H9 (cell line): Measurements from ENCODE around the gene ATG13. TPM values are rescaled to one million over a fixed set of nuclear protein-coding genes. Genes with fewer than 3 reads are reported as not detected.

Experiments used
- DNase-seq: peaks from one replicate; pipeline ENCODE4 v3.0.0-alpha.2; 2017
- H2AFZ ChIP-seq: one replicate; pipeline ENCODE4 v1.6.1; 2013; ENCODE audit warnings: mild to moderate bottlenecking, low read length, control low read depth, moderate library complexity
- H2AK5ac ChIP-seq: 2 replicates; pipeline ENCODE4 v1.6.1; 2013; ENCODE audit warnings: low read length, control low read depth, mixed read lengths; ENCODE audit not compliant: insufficient read length
- H2BK120ac ChIP-seq: one replicate; pipeline ENCODE4 v1.6.1; 2013; ENCODE audit warnings: low read depth, mild to moderate bottlenecking, low read length, control low read depth, inconsistent platforms; ENCODE audit not compliant: poor library complexity, severe bottlenecking
- H2BK12ac ChIP-seq: 2 replicates; pipeline ENCODE4 v1.6.1; 2013; ENCODE audit warnings: low read length, control low read depth, mixed read lengths, low read depth; ENCODE audit not compliant: insufficient read length
- H2BK15ac ChIP-seq: 2 replicates; pipeline ENCODE4 v1.6.1; 2013; ENCODE audit warnings: low read depth, low read length, control low read depth
- H2BK20ac ChIP-seq: one replicate; pipeline ENCODE4 v1.6.1; 2013; ENCODE audit warnings: low read depth, mild to moderate bottlenecking, low read length, control low read depth, inconsistent platforms; ENCODE audit not compliant: poor library complexity, severe bottlenecking
- H2BK5ac ChIP-seq: 2 replicates; pipeline ENCODE4 v1.6.1; 2013; ENCODE audit warnings: low read length, control low read depth, mixed read lengths; ENCODE audit not compliant: insufficient read length
- H3K14ac ChIP-seq: 2 replicates; pipeline ENCODE4 v1.6.1; 2013; ENCODE audit warnings: low read length, control low read depth; ENCODE audit not compliant: insufficient read depth
- H3K18ac ChIP-seq: 2 replicates; pipeline ENCODE4 v1.6.1; 2013; ENCODE audit warnings: low read depth, mild to moderate bottlenecking, mixed read lengths, low read length, control low read depth; ENCODE audit not compliant: insufficient read length
- H3K23ac ChIP-seq: 2 replicates; pipeline ENCODE4 v1.6.1; 2013; ENCODE audit warnings: low read length, control low read depth, mixed read lengths, low read depth; ENCODE audit not compliant: insufficient read length
- H3K23me2 ChIP-seq: 2 replicates; pipeline ENCODE4 v1.6.1; 2013; ENCODE audit warnings: low read depth, mild to moderate bottlenecking, mixed read lengths, low read length, control low read depth; ENCODE audit not compliant: insufficient read length, poor library complexity, severe bottlenecking
- H3K27ac ChIP-seq: 2 replicates; pipeline ENCODE4 v1.5.1; 2013; ENCODE audit warnings: low read length, control low read depth, mixed read lengths, low read depth; ENCODE audit not compliant: insufficient read length
- H3K27me3 ChIP-seq: 2 replicates; pipeline ENCODE4 v1.6.1; 2013; ENCODE audit warnings: low read length, control low read depth, inconsistent platforms; ENCODE audit not compliant: insufficient read depth
- H3K4ac ChIP-seq: 2 replicates; pipeline ENCODE4 v1.6.1; 2013; ENCODE audit warnings: low read depth, mild to moderate bottlenecking, control low read depth, inconsistent platforms, low read length, moderate library complexity
- H3K4me1 ChIP-seq: 2 replicates; pipeline ENCODE4 v1.6.1; 2013; ENCODE audit warnings: low read length, control low read depth, inconsistent platforms; ENCODE audit not compliant: insufficient read depth
- H3K4me2 ChIP-seq: 2 replicates; pipeline ENCODE4 v1.6.1; 2013; ENCODE audit warnings: low read length, control low read depth, mixed read lengths; ENCODE audit not compliant: insufficient read length, insufficient read depth
- H3K56ac ChIP-seq: 2 replicates; pipeline ENCODE4 v1.6.1; 2013; ENCODE audit warnings: low read depth, mild to moderate bottlenecking, mixed read lengths, low read length, control low read depth; ENCODE audit not compliant: insufficient read length
- H3K79me1 ChIP-seq: 2 replicates; pipeline ENCODE4 v1.6.1; 2013; ENCODE audit warnings: low read depth, mild to moderate bottlenecking, moderate library complexity, low read length, control low read depth, inconsistent platforms; ENCODE audit not compliant: insufficient read depth, poor library complexity, severe bottlenecking
- H3K79me2 ChIP-seq: 2 replicates; pipeline ENCODE4 v1.6.1; 2013; ENCODE audit warnings: low read length, control low read depth, inconsistent platforms; ENCODE audit not compliant: insufficient read depth
- H3K9ac ChIP-seq: 2 replicates; pipeline ENCODE4 v1.6.1; 2013; ENCODE audit warnings: low read length, control low read depth, mixed read lengths; ENCODE audit not compliant: insufficient read length; ENCODE audit errors: extremely low read depth
- H3K9me3 ChIP-seq: one replicate; pipeline ENCODE4 v1.6.1; 2013; ENCODE audit warnings: low read depth, low read length, inconsistent platforms; ENCODE audit not compliant: control insufficient read depth
- H3T11ph ChIP-seq: one replicate; pipeline ENCODE4 v1.6.1; 2013; ENCODE audit warnings: mild to moderate bottlenecking, low read length, control low read depth, inconsistent platforms
- H4K20me1 ChIP-seq: one replicate; pipeline ENCODE4 v1.6.1; 2013; ENCODE audit not compliant: control insufficient read depth, insufficient read length, insufficient read depth
- H4K5ac ChIP-seq: 2 replicates; pipeline ENCODE4 v1.6.1; 2013; ENCODE audit warnings: low read depth, mild to moderate bottlenecking, mixed read lengths, low read length, control low read depth; ENCODE audit not compliant: insufficient read length
- H4K8ac ChIP-seq: replicated peaks from 2 replicates; pipeline ENCODE4 v1.6.1; 2013; ENCODE audit warnings: low read length, control low read depth, mixed read lengths, low read depth; ENCODE audit not compliant: insufficient read length
- H4K91ac ChIP-seq: 2 replicates; pipeline ENCODE4 v1.6.1; 2013; ENCODE audit warnings: low read depth, mild to moderate bottlenecking, moderate library complexity, mixed read lengths, low read length, control low read depth; ENCODE audit not compliant: insufficient read length
- H3K27ac Mint-ChIP-seq, 3 experiments: 2 replicates in 2 of 3; 3 replicates in 1 of 3; pipeline ENCODE4 v1.8.0; 2020 to 2021; ENCODE audit warnings: mixed read lengths in 3 of 3, mild to moderate bottlenecking in 1 of 3, moderate library complexity in 1 of 3
- H3K27me3 Mint-ChIP-seq: 2 replicates; pipeline ENCODE4 v1.8.0; 2021; ENCODE audit warnings: low read depth, mild to moderate bottlenecking, moderate library complexity, mixed read lengths
- H3K36me3 Mint-ChIP-seq, 3 experiments: 2 replicates in 2 of 3; 3 replicates in 1 of 3; pipeline ENCODE4 v1.8.0; 2020 to 2021; ENCODE audit warnings: low read depth in 3 of 3, mixed read lengths in 3 of 3; ENCODE audit not compliant: insufficient read depth in 1 of 3
- H3K4me1 Mint-ChIP-seq, 2 experiments: 2 replicates each; pipeline ENCODE4 v1.8.0; 2020; ENCODE audit warnings: mixed read lengths in 2 of 2
- H3K4me3 Mint-ChIP-seq, 2 experiments: 2 replicates in 1 of 2; 3 replicates in 1 of 2; pipeline ENCODE4 v1.8.0; 2020 to 2021; ENCODE audit warnings: mild to moderate bottlenecking in 2 of 2, mixed read lengths in 2 of 2, moderate library complexity in 1 of 2
- H3K9me3 Mint-ChIP-seq, 2 experiments: 2 replicates in 1 of 2; 3 replicates in 1 of 2; pipeline ENCODE4 v1.8.0; 2020; ENCODE audit warnings: mild to moderate bottlenecking in 2 of 2, mixed read lengths in 2 of 2, moderate library complexity in 1 of 2
- CTCF ChIP-seq: fragments of 200-600 bp; sonication (generic); conservative IDR thresholded peaks from 3 replicates; pipeline ENCODE4 v1.8.0; 2021; ENCODE audit warnings: antibody characterized with exemption, mild to moderate bottlenecking
- WGBS: extraction: QIAGEN DNeasy Blood & Tissue Kit; methylation state at CpG from one replicate; pipeline ENCODE4 v1.1.7; 2013; ENCODE audit warnings: missing lambda C conversion rate, low lambda C conversion rate, mixed read lengths; ENCODE audit not compliant: insufficient read length; ENCODE audit errors: extremely low coverage; 5-methylcytosine and 5-hydroxymethylcytosine counted together
- total RNA-seq: library from RNA; stranded (reverse); gene quantifications from 2 replicates; pipeline ENCODE4 v1.2.1, GENCODE V29; 2021

ATG13 gene
- total RNA-seq, 1 experiment from 2014 or later = 79.1 TPM

GRCh38 chr11:46628961-46629360, 11.6 kb downstream of the ATG13 start:
- H3K23ac ChIP-seq = no peak overlapping the region
- H3K9ac ChIP-seq = no peak overlapping the region
- H3K18ac ChIP-seq = no peak overlapping the region
- DNase-seq = no peak
- no CpG with 5 or more reads among the region's 6 CpGs for WGBS
- H3K4ac ChIP-seq = no peak overlapping the region
- H2AK5ac ChIP-seq = no peak overlapping the region
- H3K4me1 Mint-ChIP-seq = peaks cover 5% of the 10 kb centered on the region in 2 experiments; a peak in 2 of 4 replicates
- no peak overlapping the region for H4K91ac ChIP-seq
- no peaks in the 10 kb centered on the region for H3K9me3 ChIP-seq
- H3K56ac ChIP-seq = no peak overlapping the region
- H3K27ac Mint-ChIP-seq = peak overlapping the region in 2 of 3 experiments; percentile 52 to 70; a peak in 2 of 7 replicates
- H3T11ph ChIP-seq = no peak overlapping the region
- no peak overlapping the region for H4K5ac ChIP-seq
- H3K79me1 ChIP-seq = no peaks in the 10 kb centered on the region
- no peaks in the 10 kb centered on the region for H3K23me2 ChIP-seq
- no peak for TF ChIP-seq CTCF
- no peak overlapping the region for H2BK12ac ChIP-seq
- H3K27ac ChIP-seq = no peak overlapping the region
- H3K9me3 Mint-ChIP-seq = no peaks in the 10 kb centered on the region
- H2BK20ac ChIP-seq = no peak overlapping the region
- no peak overlapping the region for H2AFZ ChIP-seq
- no peak overlapping the region for H3K14ac ChIP-seq
- H3K79me2 ChIP-seq = no peaks in the 10 kb centered on the region
- no peaks in the 10 kb centered on the region for H3K27me3 Mint-ChIP-seq
- H3K4me1 ChIP-seq = no peaks in the 10 kb centered on the region
- H4K8ac ChIP-seq = no peak overlapping the region
- no peak overlapping the region for H3K4me2 ChIP-seq
- peaks cover 10 to 43% (median 38%) of the 10 kb centered on the region in 3 experiments for H3K36me3 Mint-ChIP-seq
- no peak overlapping the region for H3K4me3 Mint-ChIP-seq
- no peaks in the 10 kb centered on the region for H4K20me1 ChIP-seq
- H2BK120ac ChIP-seq = no peak overlapping the region
- H2BK5ac ChIP-seq = no peak overlapping the region
- H3K27me3 ChIP-seq = no peaks in the 10 kb centered on the region
- H2BK15ac ChIP-seq = no peak overlapping the region
